Activated naive CD4-positive, alpha-beta T cell treated with anti-CD3 and anti-CD28 coated beads, Interleukin-2, amount 50 U/mL, for 16 hours (primary cell): Measurements from ENCODE around the gene PLCL1.
A peak's percentile ranks its signal among the peaks of the same experiment; 100 is the strongest.
"Not testable (repeated sequence)": the region's sequence is repeated elsewhere in the genome, so short reads cannot be mapped to it uniquely, and the experiment has no call there.

Source experiments
- DNase-seq: peaks from one replicate; pipeline ENCODE4 v3.0.0-alpha.2; 2020

Gene PLCL1

GRCh38 chr2:198008230-198008629, 203.8 kb downstream of the PLCL1 start:
- no peak for DNase-seq

- no peak for DNase-seq
These were observed 207.6 kb downstream of the PLCL1 start for GRCh38 chr2:198012025-198012424.

GRCh38 chr2:198016243-198016642, 211.8 kb downstream of the PLCL1 start:
- DNase-seq, result no peak

GRCh38 chr2:198017068-198017467, 212.7 kb downstream of the PLCL1 start:
- DNase-seq, result no peak

DNA sequence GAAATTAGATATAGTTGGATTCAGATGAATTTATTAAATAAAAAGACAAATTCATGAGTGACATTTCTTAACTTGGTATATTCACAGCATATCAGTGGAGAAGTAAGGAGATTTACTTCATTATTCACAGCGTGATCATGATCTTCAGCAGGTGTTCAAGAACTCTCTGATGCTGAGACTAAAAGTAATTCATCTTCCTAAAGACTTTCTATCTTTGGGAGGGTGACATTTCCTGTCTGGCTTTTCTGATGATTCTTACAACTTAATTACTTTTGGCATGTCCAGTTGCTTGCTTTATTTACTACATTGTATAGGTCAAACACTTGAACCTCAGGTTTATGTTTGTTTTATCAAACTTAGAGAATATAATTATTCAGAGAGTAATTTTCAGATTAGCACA, 224.6 kb downstream of the PLCL1 start:
- no peak for DNase-seq

- DNase-seq, result not testable (repeated sequence)
These were observed 225.2 kb downstream of the PLCL1 start for GRCh38 chr2:198029576-198029975.

DNA sequence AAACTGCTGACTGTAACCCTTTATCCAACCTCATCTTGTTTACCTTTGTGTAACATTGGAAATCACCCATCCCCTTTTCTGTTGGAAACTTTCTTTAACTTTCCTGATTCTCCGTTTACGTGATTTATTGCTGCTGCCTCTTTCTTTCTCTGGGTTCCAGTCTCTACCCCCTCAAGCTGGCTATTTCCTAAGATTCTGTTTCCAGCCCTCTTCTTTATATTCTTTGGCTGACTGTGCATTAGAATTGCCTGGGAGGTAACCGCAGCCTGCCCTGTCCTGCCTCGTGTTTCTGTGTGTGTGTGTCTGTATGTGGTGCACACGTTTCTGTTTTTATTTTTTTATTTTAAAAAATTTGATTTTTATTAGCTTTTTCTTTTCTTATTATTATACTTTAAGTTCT, 229.2 kb downstream of the PLCL1 start:
- no peak for DNase-seq

- no peak for DNase-seq
These were observed 231.9 kb downstream of the PLCL1 start for GRCh38 chr2:198036029-198036879.

DNA sequence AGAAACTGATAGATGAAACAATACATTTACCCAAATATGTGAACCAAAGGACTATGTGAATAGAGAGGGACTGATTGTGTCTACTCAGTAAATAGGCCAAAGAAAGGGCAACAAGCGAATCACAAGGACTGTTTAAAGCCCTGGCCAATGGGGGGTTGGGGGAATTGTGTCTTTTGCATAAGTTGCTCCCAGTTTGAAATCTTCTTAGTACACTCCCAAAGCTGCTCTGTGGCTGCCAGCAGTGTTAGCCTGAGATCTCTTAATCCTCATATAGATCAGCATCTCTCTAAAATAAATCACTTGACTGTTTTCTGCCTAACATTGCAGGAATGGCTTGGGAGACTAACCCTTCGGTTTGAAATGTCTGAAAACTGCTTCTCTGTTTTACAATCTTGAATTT, 236.4 kb downstream of the PLCL1 start:
- DNase-seq, result no peak

DNA sequence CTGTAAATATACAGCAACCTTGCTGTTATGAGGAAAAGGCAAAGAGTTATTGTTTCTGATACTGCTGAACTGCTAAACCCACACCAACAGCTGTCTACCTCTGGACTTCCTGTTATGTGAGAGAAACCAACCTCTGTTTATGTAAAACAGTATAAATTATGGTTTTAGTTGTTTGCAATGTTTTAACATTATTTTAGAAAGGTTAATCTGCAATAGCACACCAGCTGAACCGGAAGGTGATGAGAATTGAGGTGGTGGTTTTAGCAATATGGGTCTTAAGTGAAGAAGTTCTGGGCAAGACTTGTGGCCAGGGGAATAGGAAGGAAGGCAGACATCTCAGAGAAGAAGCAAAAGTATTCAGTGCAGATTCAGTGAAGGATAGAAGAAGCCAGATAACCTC, 237.8 kb downstream of the PLCL1 start:
- DNase-seq, result no peak

DNA sequence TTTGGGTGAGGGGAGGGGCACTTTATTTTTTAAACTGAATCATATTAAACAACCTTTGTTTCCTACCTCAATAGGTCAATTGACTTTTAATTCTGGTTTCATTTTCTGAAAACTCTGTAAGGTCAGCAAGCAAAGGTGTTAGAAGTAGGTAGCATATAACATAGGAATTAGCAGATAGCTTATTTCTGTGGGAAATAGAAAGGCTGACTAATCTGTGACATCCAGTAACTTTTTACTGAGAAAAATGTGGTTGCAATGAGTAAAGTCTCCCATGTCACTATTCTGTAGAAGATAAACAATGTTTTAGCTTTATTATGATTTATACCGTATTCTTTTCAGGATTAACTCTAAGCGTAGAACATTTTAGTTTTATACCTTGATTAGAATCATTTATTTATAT, 240.4 kb downstream of the PLCL1 start:
- no peak for DNase-seq

DNA sequence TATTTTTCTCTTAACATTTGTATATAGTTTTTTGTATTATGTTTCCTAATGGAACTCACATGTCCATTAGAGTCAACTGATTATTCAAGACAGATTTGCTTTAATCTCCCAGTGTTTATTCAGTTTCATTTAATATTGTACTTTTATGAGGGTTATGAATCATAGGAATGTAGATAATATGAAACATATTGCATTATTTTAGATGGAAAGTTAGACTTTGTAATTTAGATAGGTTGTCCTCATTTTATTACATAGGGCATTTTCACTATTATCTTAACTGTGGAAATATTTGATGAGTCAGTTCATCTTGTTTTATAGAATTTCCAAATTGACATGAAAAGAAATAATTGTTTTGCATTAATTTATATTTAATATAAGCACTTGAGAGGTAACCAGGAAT, 240.8 kb downstream of the PLCL1 start:
- DNase-seq, result no peak

- DNase-seq, result no peak
These were observed 248.3 kb downstream of the PLCL1 start for GRCh38 chr2:198052741-198053140.

DNA sequence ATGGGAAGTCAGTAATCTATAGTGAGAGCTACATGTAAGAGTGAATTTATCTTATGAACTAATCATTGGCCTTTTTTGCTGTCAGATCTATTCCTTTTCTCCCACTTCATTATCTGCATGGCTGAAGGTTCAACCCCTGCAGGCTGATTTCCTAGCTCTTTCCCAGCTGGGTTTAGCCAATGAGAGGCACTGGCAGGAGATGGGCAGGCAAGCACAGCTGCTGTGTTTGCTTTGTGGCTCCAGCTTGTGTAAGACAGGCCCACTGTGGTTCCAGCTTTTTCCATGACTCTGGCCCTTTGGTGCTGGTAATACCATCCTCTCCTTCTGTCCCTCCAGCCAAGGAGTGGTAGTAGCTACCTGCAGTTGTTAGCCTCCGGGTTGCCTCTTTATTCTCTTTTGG, 248.8 kb downstream of the PLCL1 start:
- DNase-seq, result no peak

DNA sequence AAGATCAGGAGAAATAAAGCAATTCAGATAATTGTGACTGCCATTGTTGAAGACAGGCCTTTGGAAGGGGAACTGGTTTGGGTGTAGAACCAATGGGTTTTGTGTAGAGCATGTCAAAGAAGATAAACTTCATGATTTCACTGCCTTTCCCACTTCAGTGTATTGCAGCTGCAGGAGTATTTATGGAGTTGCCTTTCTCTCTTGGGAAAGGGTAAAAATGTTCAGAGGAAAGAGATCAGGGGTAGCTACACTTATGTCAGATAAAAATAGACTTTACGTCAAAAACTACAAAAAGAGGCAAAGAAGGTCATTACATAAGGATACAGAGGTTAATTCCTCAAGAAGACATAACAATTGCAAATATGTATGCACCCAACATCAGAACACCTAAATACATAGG, 249.4 kb downstream of the PLCL1 start:
- DNase-seq, result no peak

DNA sequence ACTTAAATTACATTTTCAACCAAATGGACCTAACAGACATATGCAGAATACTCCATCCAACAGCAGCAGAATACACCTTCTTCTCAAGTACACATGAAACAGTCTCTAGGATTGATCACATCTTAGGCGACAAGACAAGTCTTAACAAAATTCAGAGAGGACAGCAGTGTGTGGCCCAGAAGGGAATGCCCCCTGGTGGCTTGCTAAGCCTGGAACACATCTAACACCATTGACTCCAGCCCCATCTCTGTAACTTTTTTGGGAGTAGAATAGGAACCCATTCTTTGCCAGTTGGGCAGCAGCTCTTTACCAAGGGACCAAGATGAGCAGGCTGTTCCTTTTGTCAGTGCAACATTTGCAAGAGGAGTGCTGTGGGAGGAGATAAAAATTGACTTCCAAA, 249.9 kb downstream of the PLCL1 start:
- DNase-seq, result peak; percentile 57

- no peak for DNase-seq
These were observed 251.3 kb downstream of the PLCL1 start for GRCh38 chr2:198055716-198056115.

DNA sequence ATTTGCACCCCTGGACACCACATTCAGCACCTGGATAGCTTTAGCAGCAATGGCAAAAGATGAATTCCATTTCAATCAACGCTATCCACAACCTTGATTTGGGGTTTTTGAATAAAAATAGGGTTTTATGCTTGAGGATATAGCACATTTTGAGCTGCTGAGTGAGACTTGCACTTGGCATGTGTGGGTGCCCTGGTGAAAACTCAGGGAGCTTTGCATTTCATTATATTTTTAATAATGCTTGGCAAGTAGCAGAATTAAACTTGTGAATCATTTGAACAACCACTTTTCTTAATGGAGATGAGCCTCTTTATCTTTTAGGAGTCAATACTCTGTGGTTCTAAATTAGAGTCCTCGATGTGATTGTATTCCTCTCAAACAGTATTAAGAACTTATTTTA, 252.4 kb downstream of the PLCL1 start:
- no peak for DNase-seq

DNA sequence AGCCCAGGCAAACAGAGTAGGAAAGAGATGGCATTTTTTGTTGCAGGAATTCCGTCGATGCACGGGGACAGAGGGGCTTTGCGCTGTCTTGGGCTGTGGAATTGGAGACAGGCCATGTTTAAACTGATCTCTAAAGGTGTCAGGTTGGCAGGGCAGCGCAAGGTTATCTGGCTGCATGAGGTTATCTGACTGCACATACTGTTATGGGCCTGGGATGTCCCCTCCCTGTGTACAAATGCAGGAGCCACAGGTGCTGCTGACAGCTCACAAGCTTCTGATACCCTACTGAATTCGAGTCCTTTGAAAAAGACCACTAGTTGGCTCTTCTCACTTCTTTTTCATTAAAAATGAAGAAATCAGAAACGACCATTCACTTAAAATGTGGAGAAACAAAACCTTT, 255.4 kb downstream of the PLCL1 start:
- DNase-seq, result no peak

- DNase-seq, result no peak
These were observed 255.9 kb downstream of the PLCL1 start for GRCh38 chr2:198060277-198060676.

DNA sequence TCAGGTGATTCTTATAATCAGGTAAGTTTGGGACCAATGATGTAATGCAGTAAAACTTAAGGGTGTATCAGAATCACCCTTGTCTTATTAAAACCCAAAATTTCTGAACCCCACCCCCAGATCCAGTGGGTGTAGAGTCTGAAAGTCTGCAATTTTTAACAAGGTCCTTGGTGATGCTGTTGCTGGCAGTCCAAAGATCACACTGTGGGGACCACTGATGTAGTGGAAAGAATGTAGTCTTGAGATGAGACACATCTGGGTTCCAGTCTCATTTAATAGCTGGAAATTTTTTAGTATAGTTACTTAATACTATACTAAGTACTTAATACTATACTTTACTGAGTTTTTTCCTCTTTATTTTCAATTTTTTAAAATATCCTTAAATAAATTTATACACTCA, 258.4 kb downstream of the PLCL1 start:
- DNase-seq, result no peak

DNA sequence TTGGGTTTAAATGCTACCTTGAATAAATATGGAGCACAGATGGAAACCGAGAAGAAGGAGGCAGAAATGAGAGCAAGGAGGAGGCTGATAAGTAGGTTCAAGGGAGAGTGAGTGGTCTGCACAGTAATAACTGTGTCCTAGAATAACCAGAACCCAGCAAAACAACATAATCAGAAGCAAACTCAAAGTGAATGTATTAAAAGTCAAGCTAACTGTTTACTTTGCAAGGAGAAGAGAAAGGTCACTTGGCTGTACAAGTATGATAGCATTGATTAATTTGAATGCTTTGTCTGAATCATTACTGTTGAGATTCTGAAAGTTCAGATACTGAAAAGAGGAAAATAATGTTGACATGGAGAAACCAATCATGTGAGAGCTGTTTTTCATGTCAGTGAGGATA, 258.8 kb downstream of the PLCL1 start:
- no peak for DNase-seq

DNA sequence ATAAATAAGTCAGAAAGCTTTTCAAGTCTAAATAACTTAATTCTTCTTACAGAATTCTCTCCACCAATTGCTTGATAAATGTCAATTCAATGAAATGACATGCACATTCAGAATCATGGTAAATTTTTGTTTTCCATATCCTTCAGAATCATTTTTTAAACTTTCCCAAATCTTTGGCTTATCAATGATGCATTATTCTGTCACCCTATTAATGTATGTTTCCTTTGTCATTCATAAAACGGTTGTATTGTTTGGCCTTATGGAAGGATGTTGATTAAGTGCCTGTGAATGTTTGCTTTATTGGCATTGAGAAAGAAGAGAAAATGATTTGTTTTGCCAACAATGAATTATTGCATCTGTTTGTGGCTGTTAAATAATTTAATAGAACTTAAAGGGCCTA, 260.9 kb downstream of the PLCL1 start:
- no peak for DNase-seq

GRCh38 chr2:198066597-198066996, 262.2 kb downstream of the PLCL1 start:
- no peak for DNase-seq

DNA sequence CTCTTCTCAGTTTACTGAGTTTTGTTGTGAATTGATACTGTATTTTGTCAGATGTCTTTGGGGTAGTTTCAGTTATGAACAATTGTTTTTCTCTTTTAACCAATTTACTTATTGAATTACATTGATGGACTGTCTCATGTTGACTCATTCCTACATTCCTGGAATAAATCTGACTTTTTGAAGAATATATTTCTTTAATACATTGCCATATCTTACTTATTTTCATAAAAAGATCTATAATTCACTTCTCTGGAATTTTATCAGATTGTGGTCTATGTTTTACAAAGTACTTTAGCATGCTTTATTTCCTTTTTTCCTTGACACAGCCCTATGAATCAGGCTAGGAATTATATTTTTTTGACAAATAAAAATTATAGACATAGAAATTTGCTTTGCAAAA, 268.3 kb downstream of the PLCL1 start:
- DNase-seq, result no peak
